Measurements from ENCODE around the gene MT1A.

The MT1A gene

DNA sequence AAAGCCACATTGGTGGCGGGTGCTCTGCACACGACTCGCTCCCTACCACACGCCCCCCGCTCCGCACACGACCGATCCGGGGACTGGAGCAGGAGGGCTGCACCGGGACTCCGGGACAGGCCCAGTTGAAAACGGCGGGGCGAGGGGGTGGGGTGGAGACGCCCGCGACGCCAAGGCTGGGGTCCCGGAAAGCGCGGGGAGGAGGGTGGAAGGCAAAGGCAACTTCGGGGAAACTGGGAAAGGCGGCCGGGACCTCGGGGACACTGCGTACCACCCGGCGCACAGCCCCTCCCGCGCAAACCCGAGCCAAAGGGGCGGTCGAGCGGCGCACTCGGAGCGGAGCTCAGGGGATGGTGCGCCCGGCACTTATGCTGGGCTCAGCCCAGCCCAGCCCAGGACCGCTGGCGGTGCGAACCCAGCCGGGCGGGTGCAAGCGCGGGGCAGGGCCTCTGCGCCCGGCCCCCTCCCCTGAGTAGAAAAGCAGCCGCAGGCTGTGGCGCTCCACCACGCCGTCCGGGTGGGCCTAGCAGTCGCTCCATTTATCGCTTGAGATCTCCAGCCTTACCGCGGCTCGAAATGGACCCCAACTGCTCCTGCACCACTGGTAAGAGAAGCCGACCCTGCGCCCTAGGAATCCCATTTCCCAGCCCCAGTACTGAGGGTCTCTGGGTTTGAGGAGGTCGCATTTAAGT, 6.2 kb upstream of the MT1A start, which contains the start of gene MT1M:
MT1M (plus strand) TSS at position 504 of the 692 bp plus-strand sequence; CDS start at position 577, 73 bp downstream.
- DNase-seq = no peak

DNA sequence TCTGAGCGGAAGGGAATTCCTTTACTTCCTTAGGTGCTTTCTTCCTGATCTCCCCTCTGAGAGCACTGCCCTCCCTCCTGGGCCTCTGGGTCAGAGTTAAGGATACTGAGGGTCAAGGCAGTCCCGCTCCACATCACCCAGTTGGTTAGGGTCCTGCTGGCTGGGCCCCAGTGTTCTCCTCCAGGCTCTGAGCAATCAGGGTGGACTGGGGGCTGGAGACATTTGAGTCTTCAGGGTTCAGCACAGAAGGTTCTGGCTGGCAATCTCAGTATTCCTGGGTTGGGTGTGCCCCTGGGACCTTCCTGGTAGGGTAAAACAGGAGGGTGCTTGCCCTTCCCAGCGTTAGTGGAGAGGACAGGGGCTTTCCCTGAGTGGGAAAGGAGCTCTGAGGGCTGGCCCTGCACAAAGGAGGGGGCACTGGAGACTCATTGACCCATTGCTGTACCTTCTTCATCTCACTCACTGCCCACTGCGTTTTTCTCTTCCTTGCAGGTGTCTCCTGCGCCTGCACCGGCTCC, 5.6 kb upstream of the MT1A start:
- no peak for DNase-seq

DNA sequence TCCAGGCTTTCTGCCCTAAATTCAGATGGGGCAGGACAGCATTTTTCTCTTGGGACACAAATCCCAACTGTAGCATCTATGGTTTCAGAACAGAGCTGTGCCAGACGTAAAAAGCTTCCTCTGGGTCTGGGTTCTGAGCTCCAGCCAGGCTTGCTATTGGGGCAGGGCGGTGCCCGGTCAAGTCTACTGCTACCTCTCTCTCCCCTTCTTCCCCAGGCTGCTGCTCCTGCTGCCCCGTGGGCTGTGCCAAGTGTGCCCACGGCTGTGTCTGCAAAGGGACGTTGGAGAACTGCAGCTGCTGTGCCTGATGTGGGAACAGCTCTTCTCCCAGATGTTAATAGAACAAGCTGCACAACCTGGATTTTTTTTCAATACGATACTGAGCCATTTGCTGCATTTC, 4.9 kb upstream of the MT1A start:
- no peak for DNase-seq

DNA sequence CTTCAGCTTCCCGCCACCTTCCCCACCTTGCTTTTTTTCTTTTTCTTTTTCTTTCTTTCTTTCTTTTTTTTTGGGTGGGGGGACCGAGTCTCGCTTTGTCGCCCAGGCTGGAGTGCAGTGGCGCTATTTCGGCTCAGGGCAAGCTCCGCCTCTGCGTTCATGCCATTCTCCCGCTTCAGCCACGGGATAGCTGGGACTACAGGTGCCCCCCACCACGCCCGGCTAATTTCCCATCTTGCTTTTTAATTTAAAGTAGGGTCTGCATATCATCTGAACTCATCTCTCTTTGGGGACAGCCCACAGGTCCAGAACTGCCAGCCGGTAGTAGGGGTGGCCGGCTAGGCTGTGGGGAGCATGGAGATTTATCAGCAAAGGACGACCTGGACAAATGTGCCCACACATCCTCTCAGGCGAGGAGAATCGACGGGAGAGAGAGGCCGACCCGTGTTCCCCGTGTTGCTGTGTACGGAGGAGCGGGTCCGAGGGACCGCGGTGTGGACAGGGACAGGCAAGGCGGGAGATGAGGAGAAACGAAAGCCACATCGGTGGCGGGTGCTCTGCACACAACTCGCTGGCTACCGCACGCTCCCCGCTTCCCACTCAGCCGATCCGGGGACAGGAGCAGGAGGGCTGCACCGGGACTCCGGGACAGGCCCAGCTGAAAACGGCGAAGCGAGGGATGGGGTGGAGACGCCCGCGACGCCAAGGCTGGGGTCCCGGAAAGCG, 3.6 kb upstream of the MT1A start:
- no peak for DNase-seq

DNA sequence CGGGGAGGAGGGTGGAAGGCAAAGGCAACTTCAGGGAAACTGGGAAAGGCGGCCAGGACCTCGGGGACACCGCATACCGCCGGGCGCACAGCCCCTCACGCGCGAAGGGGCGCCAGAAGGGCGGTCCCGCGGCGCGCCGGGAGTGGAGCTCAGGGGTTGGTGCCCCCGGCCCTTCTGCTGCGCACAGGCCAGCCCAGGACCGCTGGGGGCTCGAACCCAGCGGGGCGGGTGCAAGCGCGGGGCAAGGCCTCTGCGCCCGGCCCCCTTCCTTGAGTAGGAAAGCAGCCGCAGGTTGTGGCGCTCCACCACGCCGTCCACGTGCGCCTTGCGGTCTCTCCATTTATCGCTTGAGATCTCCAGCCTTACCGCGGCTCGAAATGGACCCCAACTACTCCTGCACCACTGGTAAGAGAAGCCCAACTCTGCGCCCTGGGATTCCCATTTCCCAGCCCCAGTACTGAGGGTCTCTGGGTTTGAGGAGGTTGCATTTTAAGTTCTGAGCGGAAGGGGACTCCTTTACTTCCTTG, 3.0 kb upstream of the MT1A start:
- DNase-seq = no peak

DNA sequence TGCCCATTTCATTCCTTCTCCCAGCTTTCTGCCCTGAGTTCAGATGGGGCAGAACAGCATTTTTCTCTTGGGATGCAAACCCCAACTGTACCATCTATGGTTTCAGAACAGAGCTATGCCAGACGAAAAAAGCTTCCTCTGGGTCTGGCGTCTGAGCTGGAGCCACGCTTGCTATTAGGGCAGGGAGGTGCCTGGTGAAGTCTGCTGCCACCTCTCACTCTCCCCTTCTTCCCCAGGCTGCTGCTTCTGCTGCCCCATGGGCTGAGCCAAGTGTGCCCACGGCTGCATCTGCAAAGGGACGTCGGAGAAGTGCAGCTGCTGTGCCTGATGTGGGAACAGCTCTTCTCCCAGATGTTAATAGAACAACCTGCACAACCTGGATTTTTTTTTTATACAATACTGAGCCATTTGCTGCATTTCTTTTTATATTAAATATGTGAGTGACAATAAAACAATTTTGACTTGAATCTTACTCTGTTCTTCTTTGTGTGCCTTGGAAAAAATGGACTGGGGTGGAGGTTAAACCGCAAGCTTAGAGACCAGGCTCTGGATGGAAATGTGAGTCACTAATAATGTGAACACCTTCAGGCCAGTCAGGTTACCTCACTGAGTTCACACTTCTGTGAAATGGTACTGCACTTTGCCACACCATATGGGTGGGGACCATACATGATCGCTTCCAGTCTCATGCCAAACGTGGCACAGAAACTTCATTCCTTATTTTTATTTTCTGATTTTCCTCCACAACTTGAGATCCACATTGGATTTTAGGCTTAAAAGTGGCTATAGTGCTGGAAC, 1.7 kb upstream of the MT1A start:
- DNase-seq = no peak

DNA sequence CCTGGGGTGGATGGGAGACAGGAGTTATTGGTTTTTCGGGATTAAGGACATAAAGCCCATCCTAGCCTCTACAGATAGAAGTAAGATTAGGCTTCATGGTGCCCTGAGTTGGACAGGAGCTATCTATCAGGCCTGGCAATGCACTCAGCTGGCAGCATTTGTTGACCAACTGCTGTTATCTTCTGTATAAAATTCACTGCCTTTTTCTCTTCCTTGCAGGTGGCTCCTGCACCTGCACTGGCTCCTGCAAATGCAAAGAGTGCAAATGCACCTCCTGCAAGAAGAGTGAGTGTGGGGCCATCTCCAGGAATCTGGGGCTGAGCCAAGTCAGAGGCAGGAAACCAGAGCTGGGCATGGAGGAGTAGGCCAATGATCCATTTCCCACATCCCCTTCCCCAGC, 579 bp downstream of the MT1A start:
- no peak for DNase-seq

DNA sequence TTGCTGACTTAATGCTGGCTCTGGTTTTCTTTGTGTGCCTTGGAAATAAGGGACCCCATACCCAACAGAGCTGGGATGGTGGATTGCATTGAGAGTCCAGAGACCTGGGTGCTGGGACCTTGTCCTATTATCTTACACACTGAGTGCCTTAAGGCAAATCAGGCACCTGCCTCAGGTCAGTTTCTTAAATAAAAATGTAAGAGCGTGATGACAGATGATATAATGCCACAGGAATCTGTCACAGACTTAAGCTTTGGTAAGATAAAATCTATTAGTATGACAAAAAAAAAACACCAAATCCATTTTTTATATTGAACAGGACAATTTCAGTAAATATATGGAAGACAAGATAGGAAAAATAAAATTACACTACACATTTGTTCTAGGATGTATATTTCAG, 1.6 kb downstream of the MT1A start:
- no peak for DNase-seq

DNA sequence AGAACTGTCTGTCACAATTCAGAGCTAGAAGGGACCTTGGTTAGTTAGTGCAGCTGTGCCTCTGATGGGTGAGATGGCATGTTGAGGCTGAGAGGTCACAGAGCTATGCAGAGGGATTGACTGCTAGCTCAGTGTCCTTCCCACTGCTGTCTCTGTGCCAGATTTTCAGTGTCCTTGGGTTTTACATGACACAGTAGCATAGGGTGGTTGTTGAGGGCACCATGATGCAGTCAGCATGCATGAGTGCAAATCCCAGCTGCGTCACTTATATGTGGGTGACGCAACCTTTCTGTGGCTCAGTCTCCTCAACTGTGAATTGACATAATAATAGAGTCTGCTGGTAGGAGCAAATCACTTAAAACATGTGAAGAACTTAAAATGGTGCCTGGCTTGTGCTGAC, 2.7 kb downstream of the MT1A start:
- DNase-seq = no peak

DNA sequence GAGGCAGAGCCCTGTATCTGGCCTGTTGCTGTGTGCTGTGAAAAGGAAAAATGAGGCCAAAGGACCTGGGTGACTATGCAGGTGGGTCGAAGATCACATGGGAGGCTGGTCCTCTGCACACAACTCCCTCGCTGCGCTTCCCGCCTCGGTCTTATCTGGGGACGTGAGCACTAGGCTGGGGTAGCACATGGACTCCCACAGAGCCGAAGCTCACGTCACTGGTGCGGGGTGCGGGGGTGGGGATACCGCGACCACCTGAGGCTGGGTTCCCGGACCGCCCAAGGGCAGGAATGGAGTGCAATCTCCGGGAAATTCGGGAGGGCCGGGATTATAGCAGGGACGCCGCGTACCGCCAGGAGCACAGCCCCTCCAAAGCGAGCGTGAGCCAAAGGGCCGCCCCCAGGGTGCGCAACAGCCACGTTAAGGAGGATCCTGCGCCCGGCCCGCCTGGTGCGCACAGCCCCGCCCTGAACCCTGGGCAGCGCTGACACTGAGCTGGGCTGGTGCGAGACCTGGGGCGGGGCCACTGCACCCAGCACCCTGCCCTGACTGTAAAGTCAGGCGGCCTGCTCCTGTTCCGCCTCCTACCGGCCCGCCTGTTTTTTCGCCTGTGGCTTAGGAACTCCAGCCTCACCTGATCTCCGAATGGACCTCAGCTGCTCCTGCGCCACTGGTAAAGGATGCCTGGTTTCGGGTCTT, 4.8 kb downstream of the MT1A start:
- peak; percentile 81 for DNase-seq

DNA sequence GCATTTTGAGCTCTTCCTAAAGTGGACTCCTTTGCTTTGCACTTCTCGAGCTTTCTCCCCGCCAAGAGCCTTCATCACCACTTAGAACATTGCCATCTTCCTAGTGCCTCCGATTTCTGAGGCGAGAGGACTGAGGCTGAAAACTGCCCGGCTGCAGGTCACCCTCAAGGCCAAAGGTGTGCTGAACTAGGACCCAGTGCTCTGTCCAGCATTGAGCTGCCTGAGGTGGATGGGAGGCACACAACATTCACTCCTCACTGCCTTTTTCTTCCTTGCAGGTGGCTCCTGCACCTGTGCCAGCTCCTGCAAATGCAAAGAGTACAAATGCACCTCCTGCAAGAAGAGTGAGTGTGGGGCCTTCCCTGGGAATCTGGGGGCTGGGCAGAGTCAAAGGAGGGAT, 5.4 kb downstream of the MT1A start:
- no peak for DNase-seq

DNA sequence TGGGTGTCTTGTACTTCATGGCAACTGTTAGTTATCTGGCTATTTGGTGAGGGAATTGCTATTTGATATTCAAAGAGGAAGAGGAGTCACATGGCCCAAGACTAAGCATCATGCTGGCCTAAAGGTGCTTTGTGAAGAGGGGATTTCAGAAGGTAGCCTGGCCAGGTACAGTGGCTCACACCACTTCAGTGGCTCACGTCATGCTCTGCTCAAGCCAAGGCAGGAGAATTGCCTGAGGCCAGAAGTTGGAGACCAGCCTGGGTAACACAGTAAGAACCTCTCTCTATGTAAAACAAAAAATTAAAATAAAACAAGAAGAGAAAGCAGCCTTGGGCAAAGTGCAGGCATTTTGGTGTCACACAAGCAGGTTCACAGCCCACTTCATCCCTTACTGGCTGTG, 6.8 kb downstream of the MT1A start:
- no peak for DNase-seq

DNA sequence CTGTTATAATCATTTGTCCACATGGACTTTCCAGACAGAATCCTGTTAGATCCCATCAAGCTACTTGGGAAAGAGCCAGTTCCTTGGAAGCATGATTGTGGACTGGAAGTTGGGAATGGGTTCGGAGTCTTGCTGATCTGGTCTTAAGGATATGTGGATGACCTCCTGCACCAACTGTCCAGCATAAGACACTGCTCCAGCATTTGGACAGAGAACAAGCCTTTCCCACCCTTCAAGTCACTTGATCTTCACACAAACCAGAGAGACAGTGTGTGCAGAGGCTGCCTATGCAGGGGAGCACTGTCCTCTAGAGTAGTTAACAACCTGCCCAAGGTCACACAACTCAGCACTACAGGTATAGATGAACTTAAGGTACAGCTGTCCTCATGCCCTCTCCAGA, 7.4 kb downstream of the MT1A start:
- DNase-seq = no peak

DNA sequence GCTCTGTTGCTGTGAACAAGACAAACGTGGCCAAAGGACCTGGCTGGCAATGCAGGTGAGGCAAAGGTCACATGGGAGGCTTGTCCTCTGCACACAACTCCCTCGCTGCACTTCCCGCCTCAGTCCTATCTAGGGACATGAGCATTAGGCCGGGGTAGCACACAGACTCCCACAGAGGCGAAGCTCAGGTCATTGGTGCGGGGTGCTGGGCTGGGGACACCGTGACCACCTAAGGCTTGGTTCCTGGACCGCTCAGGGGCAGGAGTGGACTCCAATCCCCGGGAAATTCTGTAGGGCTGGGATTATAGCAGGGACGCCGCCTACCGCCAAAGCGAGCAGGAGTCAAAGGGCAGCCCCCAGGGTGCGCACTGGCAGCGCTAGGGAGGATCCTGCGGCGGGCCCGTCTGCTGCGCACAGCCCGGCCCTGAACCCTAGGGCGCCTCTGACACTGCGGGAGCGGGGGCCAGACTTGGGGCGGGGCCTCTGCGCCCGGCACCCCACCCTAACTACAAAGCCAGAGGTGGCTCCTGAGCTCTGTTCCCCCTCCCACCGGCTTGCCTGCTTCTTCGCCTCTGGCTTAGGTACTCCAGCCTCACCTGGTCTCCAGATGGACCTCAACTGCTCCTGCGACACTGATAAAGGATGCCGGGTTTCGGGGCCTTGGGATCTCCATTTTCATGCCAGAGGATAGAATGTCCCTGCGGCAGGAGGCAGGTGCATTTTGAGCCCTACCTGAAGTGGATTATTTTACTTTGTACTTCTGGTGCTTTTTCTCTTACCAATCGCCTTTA, 9.4 kb downstream of the MT1A start:
- no peak for DNase-seq

DNA sequence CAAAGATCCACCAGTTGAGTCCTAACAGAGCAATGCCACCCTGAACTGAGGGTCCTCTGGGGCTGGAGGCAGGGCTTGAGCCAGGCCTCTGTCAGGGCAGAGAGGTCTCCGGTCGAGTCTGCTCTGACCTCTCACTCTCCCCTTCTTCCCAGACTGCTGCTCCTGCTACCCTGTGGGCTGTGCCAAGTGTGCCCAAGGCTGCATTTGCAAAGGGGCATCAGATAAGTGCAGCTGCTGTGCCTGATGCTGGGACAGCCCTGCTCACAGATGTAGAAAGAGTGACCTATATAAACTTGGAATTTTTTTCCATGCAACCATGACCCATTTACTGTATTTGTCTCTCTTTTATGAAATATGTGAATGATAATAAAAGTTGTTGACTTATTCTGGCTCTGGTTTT, 10.8 kb downstream of the MT1A start:
- DNase-seq = no peak

DNA sequence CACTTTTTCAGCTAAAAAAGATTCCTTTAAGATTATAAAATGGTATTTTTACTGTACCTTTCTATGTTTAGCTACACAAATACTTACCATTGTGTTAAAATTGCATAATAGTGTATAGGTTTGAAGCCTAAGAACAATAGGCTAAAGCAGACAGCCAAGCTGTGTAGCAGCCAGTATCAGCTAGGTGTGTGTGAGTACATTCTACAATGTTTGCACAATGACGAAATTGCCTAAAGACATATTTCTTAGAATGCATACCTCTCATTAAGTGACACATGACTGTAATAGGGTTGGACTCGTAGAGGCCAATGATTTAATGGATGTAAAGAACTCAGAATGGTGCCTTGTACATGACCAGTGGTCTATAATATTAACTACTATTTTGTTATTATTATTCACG, 11.4 kb downstream of the MT1A start:
- no peak for DNase-seq

DNA sequence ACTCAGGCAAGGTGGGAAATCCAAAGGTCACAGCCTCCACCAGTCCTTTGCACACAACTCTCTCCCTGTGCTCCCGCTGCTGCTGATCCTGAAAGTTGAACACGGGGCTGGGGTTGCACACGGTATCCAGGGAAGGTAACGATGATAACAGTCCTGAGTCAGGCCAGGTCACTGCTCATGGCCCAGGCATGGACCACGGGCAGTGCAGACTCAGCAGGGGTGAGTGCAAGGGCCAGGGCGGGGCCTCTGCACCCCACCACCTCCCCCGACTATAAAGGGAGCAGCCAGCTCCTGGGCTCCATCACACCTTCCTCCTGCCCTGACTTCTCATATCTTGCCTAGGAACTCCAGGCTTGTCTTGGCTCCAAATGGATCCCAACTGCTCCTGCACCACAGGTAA, 13.1 kb downstream of the MT1A start, which contains the start of gene MT1B:
MT1B (plus strand) TSS at position 301 of the 400 bp plus-strand sequence; CDS start at position 369, 68 bp downstream.
- DNase-seq = no peak

DNA sequence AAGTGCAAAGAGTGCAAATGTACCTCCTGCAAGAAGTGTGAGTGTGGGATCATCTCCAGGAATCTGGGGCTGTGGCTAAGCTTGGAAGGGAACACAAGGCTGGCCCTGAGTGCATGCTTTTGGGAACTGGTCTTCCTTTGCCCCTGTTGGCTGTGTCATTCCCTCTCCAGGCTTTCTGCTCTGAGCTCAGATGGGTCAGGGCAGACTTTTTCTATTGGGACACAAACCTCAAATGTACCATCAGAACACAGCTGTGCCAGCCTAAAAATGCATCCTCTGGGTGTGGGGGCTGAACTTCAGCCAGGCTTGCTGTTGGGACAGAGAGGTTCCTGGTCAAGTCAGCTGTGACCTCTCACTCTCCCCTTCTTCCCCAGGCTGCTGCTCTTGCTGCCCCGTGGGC, 14.1 kb downstream of the MT1A start:
- no peak for DNase-seq

DNA sequence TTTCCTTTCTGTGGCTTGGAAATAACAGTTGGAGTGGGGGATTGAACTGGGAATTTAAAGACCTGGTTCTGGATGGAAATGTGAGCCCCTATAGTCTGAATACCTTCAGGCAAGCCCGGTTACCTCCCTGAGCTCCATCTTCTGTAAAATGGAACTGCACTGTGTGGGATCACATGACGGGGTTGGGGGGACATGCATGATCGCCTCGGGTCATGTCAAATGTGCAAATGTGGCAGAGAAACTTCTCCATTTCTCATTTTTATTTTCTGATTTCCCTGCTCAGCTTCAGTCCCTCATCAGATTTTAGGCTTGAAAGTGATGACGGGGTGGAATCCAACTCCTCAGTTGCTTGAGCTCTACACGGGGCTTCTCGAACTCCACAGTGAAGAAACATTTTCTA, 14.8 kb downstream of the MT1A start:
- no peak for DNase-seq

DNA sequence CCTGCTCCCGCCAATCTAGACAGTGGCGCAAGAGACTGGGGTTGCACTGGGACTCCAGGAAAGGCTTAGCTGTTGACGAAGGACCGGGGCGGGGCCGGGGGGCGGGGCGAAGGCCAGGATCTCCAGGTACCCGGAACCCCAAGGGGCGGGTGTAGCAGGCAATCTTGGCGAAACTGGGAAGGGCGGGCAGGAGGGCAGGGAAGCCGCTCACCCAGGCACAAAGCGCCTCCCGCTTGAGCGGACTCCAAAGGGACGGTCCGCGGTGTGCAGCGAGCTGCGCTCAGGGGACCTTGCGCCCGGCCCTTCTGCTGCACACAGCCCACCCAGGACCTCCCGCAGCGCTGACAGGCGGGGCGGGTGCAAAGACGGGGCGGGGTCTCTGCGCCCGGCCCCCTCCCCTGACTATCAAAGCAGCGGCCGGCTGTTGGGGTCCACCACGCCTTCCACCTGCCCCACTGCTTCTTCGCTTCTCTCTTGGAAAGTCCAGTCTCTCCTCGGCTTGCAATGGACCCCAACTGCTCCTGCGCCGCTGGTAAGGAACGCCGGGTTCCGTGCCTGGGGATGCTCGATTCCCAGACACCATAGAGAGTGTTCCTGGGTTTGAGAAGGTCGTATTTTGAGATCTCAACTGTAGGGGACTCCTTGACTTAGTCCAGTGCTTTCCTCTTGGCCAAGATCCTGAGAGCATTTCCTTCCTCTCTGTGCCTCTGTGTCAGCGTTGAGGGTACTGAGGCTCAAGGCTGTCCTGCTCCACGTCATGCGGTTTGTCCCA, 19.3 kb downstream of the MT1A start, which contains the start of gene MT1F:
MT1F (plus strand) TSS at position 405 of the 772 bp plus-strand sequence; CDS start at position 505, 100 bp downstream.
- DNase-seq = peak; percentile 74

Measured in CD4-positive, alpha-beta T cell treated with Interleukin-17A for 1 hour (primary cell).